OCI-LY3 (cell line): ENCODE results near the gene TSPAN5.

Source experiments
- H2AFZ ChIP-seq: fragments of 200-600, 300-600 bp; shearing (Covaris generic); 2 replicates; pipeline ENCODE4 v1.6.0; 2014; ENCODE audit warnings: antibody characterized with exemption, low read depth, low read length
- H3K27ac ChIP-seq: fragments of 200-600, 300-600 bp; sonication (generic); 2 replicates; pipeline ENCODE4 v1.5.1; 2014; ENCODE audit warnings: mild to moderate bottlenecking, low read length, moderate library complexity, mixed read lengths
- H3K27me3 ChIP-seq: fragments of 200-600, 300-600 bp; sonication (generic); 2 replicates; pipeline ENCODE4 v1.6.1; 2014; ENCODE audit warnings: low read depth, low read length, mixed read lengths
- H3K36me3 ChIP-seq: fragments of 200-600, 300-600 bp; sonication (generic); replicated peaks from 2 replicates; pipeline ENCODE3; 2014; ENCODE audit warnings: low read depth, low read length, mixed read lengths
- H3K4me1 ChIP-seq: fragments of 300-600, 200-600 bp; sonication (generic); 2 replicates; pipeline ENCODE4 v1.6.1; 2014; ENCODE audit warnings: low read length, mixed read lengths
- H3K4me2 ChIP-seq: fragments of 200-600, 300-600 bp; sonication (generic); 2 replicates; pipeline ENCODE4 v1.6.1; 2014; ENCODE audit warnings: low read length, mixed read lengths
- H3K4me3 ChIP-seq: fragments of 300-600, 200-600 bp; sonication (generic); 2 replicates; pipeline ENCODE4 v1.5.1; 2014; ENCODE audit warnings: antibody characterized with exemption, mild to moderate bottlenecking, low read length, moderate library complexity
- H3K79me2 ChIP-seq: fragments of 300-600, 200-600 bp; shearing (Covaris generic); 2 replicates; pipeline ENCODE4 v1.6.1; 2014; ENCODE audit warnings: mild to moderate bottlenecking, low read length, mixed read lengths
- H3K9ac ChIP-seq: fragments of 300-600, 200-600 bp; shearing (Covaris generic); 2 replicates; pipeline ENCODE4 v1.6.0; 2014; ENCODE audit warnings: mild to moderate bottlenecking, low read length, moderate library complexity
- H3K9me3 ChIP-seq: fragments of 200-600, 300-600 bp; shearing (Covaris generic); 2 replicates; pipeline ENCODE4 v1.6.1; 2014; ENCODE audit warnings: low read length, mixed read lengths; ENCODE audit not compliant: insufficient read depth
- H4K20me1 ChIP-seq: fragments of 200-600, 300-600 bp; sonication (generic); 2 replicates; pipeline ENCODE4 v1.6.1; 2016; ENCODE audit warnings: low read length, mixed read lengths; ENCODE audit not compliant: insufficient read depth
- EZH2phosphoT487 ChIP-seq: fragments of 200-600 bp; shearing (Covaris generic); IDR thresholded peaks from 2 replicates; pipeline ENCODE4 v1.6.1; 2018; ENCODE audit warnings: antibody characterized with exemption, mixed run types, low read depth
- TF ChIP-seq, protein P1 (sequence below): fragments of 200-600, 300-600 bp; sonication (generic); IDR thresholded peaks from 2 replicates; pipeline ENCODE4 v1.5.1; 2014; ENCODE audit warnings: antibody characterized with exemption, low read length, low read depth

TSPAN5 gene

DNA sequence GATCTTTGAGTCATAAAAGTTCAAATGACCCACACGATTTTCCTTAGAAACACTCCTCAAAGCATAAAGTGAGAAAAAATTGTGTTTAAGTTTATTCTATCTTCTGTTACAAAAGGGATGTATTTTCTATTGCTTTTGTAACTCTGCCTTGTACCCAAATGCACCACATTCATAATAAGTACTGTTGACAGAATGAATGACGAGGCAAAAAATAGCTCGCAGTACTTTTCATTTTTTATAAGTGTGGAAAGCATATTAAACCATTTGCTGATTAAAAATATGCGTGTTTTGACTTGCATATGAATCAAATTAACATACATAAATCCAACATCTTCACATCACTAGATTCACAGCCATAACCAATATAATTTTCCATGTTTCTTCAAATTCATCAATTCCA, 11.2 kb upstream of the TSPAN5 start:
- Histone ChIP-seq H4K20me1 (no peaks in the 10 kb centered on the region), H3K4me2 (no peak overlapping the region), H2AFZ (no peak overlapping the region), H3K9me3 (peaks cover 12% of the 10 kb centered on the region; the same call in 1 of the 2 replicates), H3K27me3 (no peaks in the 10 kb centered on the region), H3K36me3 (peaks cover 11% of the 10 kb centered on the region), H3K27ac (no peak overlapping the region), H3K79me2 (no peaks in the 10 kb centered on the region), H3K9ac (no peak overlapping the region), H3K4me3 (no peak overlapping the region), H3K4me1 (peaks cover 13% of the 10 kb centered on the region)
- TF ChIP-seq, protein P1, sequence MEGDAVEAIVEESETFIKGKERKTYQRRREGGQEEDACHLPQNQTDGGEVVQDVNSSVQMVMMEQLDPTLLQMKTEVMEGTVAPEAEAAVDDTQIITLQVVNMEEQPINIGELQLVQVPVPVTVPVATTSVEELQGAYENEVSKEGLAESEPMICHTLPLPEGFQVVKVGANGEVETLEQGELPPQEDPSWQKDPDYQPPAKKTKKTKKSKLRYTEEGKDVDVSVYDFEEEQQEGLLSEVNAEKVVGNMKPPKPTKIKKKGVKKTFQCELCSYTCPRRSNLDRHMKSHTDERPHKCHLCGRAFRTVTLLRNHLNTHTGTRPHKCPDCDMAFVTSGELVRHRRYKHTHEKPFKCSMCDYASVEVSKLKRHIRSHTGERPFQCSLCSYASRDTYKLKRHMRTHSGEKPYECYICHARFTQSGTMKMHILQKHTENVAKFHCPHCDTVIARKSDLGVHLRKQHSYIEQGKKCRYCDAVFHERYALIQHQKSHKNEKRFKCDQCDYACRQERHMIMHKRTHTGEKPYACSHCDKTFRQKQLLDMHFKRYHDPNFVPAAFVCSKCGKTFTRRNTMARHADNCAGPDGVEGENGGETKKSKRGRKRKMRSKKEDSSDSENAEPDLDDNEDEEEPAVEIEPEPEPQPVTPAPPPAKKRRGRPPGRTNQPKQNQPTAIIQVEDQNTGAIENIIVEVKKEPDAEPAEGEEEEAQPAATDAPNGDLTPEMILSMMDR, result no peak

DNA sequence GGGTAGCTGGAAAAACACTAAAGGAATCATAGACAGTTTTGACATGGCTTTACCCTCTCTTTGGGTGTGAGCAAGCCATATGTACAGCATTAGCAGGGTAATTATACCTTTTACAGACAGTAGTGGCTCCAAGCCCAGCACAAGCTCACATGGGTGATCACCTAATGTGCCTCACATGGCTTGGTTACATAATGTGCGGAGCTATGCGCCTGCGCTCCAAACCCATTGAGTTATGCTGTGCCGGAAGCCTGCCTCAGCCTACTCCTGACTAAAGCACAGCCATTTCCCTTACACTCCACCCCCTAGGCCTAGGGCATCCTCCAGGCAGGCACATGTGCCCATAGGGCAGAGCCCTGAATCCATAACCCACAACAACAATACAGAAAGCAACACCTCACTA, 6.5 kb upstream of the TSPAN5 start:
- TF ChIP-seq, protein P1, result no peak
- no peak for TF ChIP-seq EZH2phosphoT487
- peaks cover 34% of the 10 kb centered on the region for H3K4me1 ChIP-seq
- no peak overlapping the region for H3K4me3 ChIP-seq
- H2AFZ ChIP-seq, result no peak overlapping the region
- peaks cover 13% of the 10 kb centered on the region for H3K36me3 ChIP-seq
- H3K27ac ChIP-seq, result 0 out of 2 replicates have a peak overlapping the region, but pooled peaks have one; percentile 97
- no peaks in the 10 kb centered on the region for H3K79me2 ChIP-seq
- H3K9me3 ChIP-seq, result peaks cover 12% of the 10 kb centered on the region; the same call in 1 of the 2 replicates
- no peaks in the 10 kb centered on the region for H4K20me1 ChIP-seq
- no peak overlapping the region for H3K9ac ChIP-seq
- H3K27me3 ChIP-seq, result no peaks in the 10 kb centered on the region
- no peak overlapping the region for H3K4me2 ChIP-seq

DNA sequence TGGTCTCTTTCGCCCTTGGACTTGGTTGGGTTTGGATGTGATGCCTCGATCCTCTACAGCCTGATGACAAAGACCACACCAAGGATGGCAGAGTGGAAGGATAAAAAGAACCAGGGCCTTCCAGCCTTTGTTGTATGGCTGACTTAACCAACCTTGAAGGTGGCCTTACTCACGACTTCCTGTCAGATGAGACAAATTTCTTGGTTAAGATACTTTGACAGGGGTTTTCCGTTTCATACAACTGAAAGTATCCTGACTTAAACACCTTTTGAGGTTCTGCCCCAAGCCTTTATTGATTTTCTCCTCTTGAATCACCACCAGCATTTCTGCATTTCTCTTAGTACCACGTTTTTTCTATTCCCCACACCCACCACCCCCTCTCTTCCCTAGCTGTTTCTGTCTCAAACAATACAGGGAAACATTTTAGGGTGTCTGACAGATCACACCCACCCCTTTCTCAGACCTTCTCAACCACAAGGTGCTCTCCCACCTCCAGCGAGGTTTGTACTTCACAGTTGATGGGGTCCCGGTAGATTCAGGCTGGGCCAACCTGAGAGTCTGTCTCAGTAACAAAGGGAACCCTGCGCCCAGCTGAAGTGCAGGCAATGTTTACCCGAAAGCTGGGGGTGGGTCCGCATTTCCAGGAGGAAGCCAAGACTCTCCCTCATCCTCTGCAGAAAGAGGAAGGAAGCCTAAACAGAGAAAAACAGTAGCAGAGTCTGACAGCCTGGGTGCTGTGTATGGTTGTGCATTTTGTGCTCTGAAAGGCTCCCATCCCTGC, 5.0 kb upstream of the TSPAN5 start:
- Histone ChIP-seq H3K27ac (peak overlapping the region; percentile 97), H3K4me2 (peak overlapping the region; percentile 83), H4K20me1 (no peaks in the 10 kb centered on the region), H3K79me2 (no peaks in the 10 kb centered on the region), H3K27me3 (0 out of 2 replicates have a peak, but pooled peaks cover 6% of the 10 kb centered on the region), H3K36me3 (peaks cover 13% of the 10 kb centered on the region), H3K4me1 (peaks cover 40% of the 10 kb centered on the region), H3K4me3 (peak overlapping the region; percentile 60), H2AFZ (peak overlapping the region; percentile 53), H3K9me3 (peaks cover 12% of the 10 kb centered on the region; the same call in 1 of the 2 replicates), H3K9ac (peak overlapping the region; percentile 65)
- TF ChIP-seq, protein P1, result no peak
- TF ChIP-seq EZH2phosphoT487, result no peak

DNA sequence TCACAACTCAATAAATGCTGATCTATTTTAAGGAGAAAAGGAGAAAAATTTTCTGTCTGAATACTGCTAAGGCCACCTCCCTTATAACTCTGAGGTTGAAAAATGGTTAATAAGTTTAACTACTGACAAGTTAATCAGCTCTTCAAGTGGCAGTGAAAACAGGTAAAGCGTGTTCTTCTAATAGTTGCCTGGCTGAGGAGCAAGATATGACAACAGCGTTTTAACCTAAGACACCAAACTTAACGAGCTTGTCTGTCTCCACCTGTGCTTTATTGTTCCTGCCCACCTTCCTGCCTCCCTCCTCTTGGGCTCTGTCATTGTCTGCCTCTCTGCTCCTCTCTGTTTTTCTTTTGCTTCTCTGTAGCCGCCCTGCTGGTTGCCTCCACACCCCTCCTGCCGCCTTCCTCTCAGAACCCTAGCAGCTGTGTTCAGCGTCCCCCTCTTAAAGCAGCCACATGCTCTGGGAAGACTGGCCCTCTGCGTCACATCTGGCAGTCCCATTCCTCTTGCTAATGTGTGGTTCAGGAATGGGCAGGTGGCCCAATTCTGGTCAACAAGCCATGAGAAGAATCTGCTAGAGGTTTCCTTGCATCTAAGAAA, 4.3 kb upstream of the TSPAN5 start:
- Histone ChIP-seq H3K36me3 (peaks cover 13% of the 10 kb centered on the region), H3K9me3 (peaks cover 12% of the 10 kb centered on the region; the same call in 1 of the 2 replicates), H2AFZ (peak overlapping the region; percentile 17), H3K27me3 (0 out of 2 replicates have a peak, but pooled peaks cover 6% of the 10 kb centered on the region), H3K4me3 (peak overlapping the region; percentile 57), H3K79me2 (peaks cover 5% of the 10 kb centered on the region), H3K27ac (peak overlapping the region; percentile 97), H3K9ac (peak overlapping the region; percentile 65; the same call in 1 of the 2 replicates), H4K20me1 (no peaks in the 10 kb centered on the region), H3K4me2 (peak overlapping the region; percentile 83), H3K4me1 (peaks cover 40% of the 10 kb centered on the region)
- TF ChIP-seq, protein P1, result peak; percentile 14; the same call in 1 of the 2 replicates
- no peak for TF ChIP-seq EZH2phosphoT487
